AG04449 (cell line): Measurements from ENCODE around the gene CD2AP.

Source experiments
- CTCF ChIA-PET: fragments of 350-600 bp; formaldehyde crosslinking; extraction: SDS; loops from one replicate; lab custom pipeline; 2021; ENCODE audit warnings: antibody characterized with exemption; lab: Yijun Ruan, JAX
- POLR2A ChIA-PET: fragments of 400-600, 350-600 bp; formaldehyde crosslinking; extraction: SDS; loops from one replicate; lab custom pipeline; 2020; ENCODE audit warnings: antibody characterized with exemption, inconsistent platforms; lab: Yijun Ruan, JAX
- DNase-seq: peaks from one replicate; pipeline ENCODE4 v3.0.0-alpha.2; 2010; ENCODE audit warnings: low read depth, low spot score
- H3K4me3 ChIP-seq: 2 replicates; pipeline ENCODE4 v1.5.1; 2011; ENCODE audit warnings: low read depth, mild to moderate bottlenecking, control low read depth, low read length
- CTCF ChIP-seq: IDR thresholded peaks from one replicate; pipeline ENCODE4 v1.5.1; 2011; ENCODE audit warnings: mild to moderate bottlenecking, moderate library complexity, low read length, control low read depth, inconsistent platforms; ENCODE audit not compliant: insufficient read depth; ENCODE audit errors: missing control alignments

CD2AP gene

GRCh38 chr6:47456536-47456975 is 21.0 kb upstream of the CD2AP start:
- DNase-seq: no peak
- CTCF ChIA-PET: no interaction called here
- POLR2A ChIA-PET: no interaction called here
- no peak for TF ChIP-seq CTCF
- H3K4me3 ChIP-seq: no peak overlapping the region

GRCh38 chr6:47457370-47457769 is 20.2 kb upstream of the CD2AP start:
- ChIA-PET CTCF (no interaction called here), POLR2A (no interaction called here)
- no peak for TF ChIP-seq CTCF
- no peak for DNase-seq
- no peak overlapping the region for H3K4me3 ChIP-seq

- no peak for DNase-seq
- CTCF ChIA-PET: no interaction called here
- no peak overlapping the region for H3K4me3 ChIP-seq
- POLR2A ChIA-PET: no interaction called here
- no peak for TF ChIP-seq CTCF
These were observed 13.5 kb upstream of the CD2AP start for GRCh38 chr6:47464052-47464451.

- ChIA-PET CTCF (no interaction called here), POLR2A (no interaction called here)
- H3K4me3 ChIP-seq: no peak overlapping the region
- no peak for DNase-seq
- TF ChIP-seq CTCF: no peak
These were observed 12.5 kb upstream of the CD2AP start for GRCh38 chr6:47465117-47465516.

- TF ChIP-seq CTCF: no peak
- ChIA-PET CTCF (no interaction called here), POLR2A (no interaction called here)
- DNase-seq: no peak
- no peak overlapping the region for H3K4me3 ChIP-seq
These were observed 5.7 kb upstream of the CD2AP start for GRCh38 chr6:47471911-47472310.

GRCh38 chr6:47473791-47474346 is 3.7 kb upstream of the CD2AP start:
- CTCF ChIA-PET: interaction anchor here (1.1 kb wide), 1 partner anchor 157 kb away, joined by 4 read pairs; no protein-coding TSS in a partner anchor
- TF ChIP-seq CTCF: no peak
- DNase-seq: no peak
- no peak overlapping the region for H3K4me3 ChIP-seq
- POLR2A ChIA-PET: no interaction called here
